HPDE6-E6E7 (cell line): ENCODE measurements around the gene CSGALNACT2.
"Not testable (repeated sequence)": the region's sequence is repeated elsewhere in the genome, so short reads cannot be mapped to it uniquely, and the experiment has no call there.

ENCODE experiments used
- DNase-seq: peaks from one replicate; pipeline ENCODE4 v3.0.0; 2011; ENCODE audit warnings: missing footprints; ENCODE audit errors: extremely low spot score

Gene CSGALNACT2

DNA sequence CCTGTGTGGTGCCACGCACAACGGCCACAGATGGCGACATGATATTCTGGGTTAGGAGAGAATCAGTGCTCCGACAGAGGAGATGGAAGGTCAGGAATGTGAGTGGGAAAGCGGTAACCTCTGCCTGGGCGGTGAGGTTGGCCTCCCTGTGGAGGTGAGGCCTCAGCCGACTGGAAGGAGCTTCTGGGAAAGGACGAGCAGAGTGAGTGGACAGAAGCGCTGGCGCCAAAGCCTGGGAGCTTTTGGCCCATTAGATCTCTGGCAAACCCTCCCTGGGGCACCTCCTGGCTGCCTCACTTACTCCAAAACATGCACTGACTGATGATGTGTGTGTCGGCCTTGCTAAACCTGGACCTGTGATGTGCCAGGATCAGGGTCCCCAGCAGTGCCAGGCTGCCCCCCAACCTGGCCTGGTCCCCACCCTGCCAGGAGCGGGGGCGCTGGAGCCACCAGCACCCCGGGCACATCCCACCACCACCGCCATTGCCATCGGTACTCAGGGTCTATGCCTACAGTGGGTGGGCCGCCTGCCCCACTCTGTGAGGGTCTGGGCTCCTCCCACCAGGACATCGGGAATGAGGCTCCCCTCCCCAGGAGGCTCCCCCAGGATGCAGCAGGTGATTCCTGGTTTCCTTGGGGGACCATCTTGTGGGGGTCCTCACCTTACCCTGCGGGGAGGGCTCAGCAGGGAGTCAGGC lies 77.7 kb downstream of the CSGALNACT2 start:
- no peak for DNase-seq

DNA sequence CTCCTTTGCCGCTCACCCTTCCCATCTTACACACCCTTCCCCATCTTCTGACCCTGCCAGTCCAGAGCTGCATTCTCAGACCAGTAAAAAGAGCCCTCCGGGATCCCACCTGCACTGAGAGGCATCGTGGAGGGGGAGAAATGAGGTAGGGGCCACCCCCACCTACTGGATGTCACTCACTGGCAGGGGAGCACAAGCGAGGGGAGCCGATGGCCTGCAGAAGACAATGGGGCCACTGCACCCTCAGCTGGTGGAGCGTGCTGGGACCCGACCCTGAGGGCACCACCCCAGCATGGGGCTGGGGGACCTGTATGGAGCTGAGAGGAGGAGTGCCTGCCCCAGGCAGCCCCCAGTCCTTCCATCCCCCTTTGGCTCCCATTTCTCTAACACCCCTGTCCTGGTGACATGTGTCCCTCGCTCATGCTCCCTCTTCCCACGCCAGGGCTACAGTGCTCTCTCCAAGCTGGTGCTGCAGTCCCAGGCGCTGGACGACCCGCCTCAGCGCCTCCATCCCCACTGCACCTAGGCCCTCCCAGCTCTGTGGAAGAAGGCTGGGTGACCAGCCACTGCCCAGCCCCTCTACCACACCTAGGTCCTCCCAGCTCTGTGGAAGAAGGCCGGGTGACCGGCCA lies 78.8 kb downstream of the CSGALNACT2 start:
- no peak for DNase-seq

DNA sequence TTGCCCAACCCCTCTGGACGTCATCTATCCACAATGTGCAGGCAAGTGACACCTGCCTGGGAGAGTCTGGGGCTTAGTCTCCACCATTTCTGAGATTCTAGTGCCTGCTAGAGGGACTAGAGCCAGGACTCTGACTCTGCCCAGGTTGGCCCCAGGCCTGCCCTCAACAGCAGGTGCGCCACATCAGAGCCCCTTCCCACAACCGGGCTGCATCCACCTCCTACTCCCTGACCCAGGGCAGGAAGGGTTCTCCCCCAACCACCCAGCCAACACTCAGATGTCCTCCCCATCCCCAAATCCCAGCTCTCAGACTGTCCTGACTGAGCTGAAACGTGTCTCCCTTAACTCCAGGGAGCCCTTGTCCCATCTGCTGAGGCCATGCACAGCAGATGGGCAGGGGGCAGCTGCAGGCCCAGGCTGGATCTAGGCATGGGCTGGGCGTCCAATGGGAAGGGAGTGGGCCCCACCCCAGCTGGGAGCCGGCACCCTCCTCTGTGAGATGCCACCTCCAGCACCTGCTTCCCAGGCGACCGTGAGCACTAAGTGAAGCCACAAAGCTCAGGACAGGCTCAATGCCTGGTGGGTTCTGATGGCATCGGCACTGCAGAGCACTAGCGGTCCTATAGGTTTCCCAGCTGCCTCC lies 79.4 kb downstream of the CSGALNACT2 start:
- no peak for DNase-seq

DNA sequence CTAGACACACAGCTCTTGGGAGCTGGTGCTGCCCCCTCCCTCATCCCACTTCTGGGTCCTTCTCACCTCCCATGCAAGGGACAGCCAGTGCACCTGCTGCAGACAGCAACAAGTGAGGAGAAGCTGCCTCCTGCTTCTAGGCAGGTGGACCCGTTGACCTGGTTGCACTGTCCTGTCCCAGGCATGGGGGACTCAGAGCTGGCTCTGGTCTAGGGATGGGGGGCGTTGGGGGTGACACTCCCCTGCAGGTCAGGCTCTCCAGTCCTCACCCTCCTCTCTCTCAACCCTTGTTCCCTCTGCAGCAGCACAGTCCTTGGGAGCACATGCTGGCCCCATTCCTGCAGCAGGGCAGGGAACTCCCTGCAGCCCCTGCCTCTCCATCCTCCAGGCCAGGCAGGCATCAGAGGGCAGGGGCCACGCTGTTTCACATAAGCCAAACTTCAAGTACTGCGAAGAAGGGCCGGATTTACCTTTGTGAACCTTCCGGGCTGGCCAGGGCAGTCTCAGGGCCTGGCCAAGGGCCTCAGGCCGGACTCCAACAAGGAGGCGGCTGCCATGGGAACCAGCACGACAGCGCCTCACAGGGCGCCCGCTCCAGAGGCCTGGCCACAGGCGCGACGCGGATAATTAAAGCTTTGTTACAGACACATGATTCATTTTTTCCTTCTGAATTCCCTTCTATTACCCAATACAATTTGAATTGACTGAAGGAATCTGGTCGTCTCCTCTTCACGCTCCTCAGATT lies 80.1 kb downstream of the CSGALNACT2 start:
- no peak for DNase-seq

DNA sequence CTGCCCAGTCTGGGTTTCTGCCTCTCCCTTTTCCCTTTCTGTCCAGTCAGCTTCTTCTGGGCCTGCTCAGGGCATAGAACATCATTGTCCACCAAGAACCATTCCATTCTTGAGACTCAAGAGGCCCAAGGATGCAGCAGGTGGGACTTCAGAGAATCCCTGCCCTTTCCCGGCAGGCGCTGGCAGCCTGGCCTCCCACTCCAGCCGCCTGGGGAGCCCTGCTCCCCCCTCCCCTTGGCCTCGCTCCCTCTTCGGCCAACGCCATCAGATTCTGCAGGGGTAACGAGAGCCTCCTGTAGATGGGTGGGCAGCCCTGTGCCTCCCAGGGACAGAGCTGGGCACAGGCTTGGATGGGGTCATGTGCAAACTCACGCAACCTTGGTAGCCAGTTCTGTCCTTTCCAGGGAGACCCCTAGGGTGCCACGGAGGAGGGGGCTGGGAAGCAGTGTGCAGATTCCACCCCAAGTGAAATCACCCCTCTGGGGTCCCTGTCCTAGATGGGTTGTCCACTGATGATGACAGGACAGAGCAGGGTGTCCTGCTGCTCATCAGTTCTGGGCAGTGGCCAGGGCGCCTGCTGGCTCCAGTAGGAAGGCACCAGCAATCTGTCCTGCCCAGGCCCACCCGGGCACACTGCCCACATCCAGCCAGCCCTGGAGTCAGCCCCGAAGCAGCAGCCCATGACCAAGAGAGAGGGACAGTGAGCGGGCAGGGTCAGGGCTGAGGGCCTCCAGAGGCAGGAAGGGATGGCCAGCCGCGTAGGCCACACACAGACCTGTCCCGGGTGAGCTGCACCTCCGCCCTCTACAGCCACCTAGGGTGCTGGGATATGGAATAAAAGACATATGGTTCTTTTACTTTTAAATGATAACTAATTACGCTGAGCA lies 80.9 kb downstream of the CSGALNACT2 start:
- DNase-seq: no peak

DNA sequence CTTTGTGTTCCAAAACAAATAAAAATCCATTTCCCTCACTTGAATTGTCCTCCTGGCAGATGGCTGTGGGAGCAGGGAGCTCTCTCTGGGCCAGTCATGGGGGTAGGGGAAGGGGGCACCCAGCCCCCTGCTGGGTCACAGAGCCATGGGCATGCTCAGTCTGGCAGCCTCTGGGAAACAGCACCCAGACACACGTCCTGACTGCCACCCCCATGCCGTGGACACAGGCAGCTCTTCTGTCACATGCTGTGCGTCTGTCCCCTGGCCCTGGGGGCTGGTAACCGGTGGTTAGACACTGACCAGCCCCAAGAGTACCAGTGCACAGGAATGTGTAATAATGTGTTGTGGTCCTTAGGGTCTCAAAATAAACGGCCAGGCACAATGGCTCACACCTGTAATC lies 81.6 kb downstream of the CSGALNACT2 start:
- no peak for DNase-seq

DNA sequence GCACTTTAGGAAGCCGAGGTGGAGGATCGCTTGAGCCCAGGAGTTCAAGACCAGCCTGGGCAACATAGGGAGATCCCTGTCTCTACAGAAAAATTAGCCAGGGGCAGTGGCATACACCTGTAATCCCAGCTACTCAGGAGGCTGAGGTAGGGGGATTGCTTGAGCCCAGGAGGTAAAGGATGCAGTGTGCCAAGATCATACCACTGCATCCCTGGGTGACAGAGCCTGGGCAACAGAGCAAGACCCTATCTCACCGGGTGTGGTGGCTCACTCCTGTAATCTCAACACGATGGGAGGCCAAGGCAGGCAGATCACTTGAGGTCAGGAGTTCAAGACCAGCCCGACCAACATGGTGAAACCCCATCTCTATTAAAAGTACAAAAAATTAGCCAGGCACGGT lies 82.0 kb downstream of the CSGALNACT2 start:
- not testable (repeated sequence) for DNase-seq

DNA sequence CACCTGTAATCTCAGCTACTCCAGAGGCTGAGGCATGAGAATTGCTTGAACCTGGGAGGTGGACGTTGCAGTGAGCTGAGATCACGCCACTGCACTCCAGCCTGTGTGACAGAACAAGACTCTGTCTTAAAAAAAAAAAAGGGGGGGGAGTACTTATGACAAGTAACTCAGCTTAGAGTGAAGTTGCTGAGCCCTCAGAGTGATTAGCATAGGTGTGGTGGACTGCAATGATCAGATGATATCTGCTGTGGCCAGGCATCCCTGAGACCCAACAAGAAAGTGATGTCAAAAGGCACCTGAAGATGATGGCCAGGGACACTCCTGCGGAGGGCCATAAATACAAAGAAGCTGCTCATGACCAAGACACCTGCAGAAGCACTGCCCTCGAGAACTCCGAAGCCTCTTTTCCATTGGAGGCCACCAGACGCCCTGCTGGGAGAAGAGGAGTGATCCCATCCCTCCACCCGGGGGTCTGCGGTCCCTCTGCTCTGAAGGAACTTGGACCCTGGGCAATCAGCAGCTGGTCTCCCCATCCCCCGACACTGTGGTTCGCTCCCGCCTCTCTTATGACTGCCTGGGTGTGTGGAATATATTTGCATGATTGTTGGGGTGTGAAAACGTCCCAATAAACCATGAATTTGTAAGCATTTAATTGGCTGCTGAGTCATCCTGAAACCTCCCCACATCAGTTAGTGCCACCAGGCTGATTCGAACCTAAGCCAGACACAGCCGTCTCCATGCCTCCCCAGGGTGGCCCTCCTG lies 82.6 kb downstream of the CSGALNACT2 start:
- DNase-seq: no peak

DNA sequence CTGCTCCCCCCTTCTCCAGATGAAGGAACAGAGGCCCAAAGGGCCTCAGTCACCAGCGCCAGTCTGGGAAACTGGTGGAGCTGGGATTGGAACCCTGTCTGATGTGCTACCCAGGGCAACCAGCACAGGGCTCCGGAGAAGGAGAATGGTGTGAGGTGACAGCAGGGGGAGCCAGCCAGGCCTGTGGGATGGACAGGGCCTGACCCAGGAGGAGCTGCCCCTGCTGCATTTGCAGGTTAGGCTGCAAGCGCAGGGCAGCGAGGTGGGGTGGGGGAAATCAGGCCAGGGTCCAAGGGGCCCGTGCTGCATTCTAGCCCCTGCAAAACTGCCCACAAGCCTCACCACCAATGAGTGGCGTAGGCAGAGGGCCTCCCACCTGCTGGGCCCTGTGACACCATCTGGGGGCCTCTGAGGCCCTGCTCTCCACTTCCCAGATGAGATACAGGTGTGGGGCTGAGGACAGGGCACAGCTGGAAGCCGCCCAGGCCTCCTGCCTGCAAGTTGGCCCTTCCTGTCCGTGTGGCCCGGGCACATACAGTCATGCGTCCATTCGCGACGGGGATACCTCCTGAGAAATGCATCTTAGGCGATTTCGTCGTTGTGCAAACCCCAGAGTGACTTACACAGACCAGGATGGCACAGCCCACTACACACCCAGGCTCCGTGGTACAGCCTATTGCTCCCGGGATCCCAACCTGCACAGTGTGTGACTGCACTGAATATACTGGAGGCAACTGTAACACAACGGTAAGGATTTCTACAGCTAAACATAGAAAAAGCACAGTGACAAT lies 83.4 kb downstream of the CSGALNACT2 start:
- no peak for DNase-seq

DNA sequence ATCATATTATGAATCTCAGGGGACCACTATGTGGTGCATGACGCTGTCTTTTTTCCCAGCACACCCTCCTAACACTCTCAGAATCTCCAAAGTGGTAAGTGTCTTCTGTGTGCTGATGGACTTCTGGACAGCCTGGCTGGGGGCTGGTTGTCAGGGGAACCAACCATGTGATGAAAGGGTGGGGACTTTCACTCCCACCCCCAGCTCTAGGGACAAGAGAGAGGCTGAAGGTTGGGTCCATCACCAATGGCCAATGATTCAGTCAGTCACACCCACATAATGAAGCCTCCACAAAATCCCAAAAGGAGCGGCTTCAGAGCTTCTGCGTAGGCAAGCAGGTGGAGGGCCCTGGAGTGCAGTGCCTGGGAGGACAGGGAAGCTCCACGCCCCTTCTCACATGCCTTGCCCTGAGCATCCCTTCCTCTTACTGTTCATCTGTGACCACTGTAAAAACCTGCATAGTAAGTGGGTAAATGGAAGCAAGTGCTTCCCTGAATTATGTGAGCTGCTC lies 84.0 kb downstream of the CSGALNACT2 start:
- DNase-seq: no peak

DNA sequence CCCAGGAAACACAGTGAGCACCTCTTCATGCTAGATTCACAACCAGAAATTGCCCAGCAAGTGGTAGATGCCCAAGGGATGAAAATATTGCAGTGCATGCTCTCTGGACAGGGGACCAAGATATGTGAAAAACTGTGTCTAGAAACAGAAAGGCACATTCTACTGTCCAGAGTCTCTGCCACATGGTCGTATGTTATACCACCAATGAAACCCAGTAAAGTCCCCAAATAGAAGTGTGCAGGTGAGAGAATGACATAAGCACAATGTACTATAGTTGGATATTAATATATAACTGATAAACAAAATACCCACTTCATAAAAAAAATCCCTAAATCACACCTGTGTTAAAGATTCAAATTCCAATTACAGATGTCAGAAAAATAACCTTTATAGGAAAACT lies 84.8 kb downstream of the CSGALNACT2 start:
- DNase-seq: no peak

DNA sequence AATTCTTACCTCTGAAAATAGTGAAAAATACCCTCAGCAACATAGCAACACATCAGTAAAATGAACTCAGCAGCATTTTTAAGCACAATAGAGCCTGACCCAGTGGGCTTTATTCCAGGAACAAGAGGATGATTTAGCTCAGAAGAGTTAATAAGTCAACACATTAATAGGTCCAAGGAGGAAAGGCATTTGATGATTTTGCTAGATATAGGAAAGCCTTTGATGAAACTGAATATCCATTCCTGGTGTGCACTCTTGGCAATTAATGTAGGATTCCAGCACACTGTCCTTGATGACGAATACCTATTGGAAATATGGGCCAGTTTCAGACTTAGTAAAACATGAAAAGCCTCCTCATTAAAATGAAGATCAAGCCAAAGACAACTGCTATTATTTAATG lies 86.1 kb downstream of the CSGALNACT2 start:
- no peak for DNase-seq

DNA sequence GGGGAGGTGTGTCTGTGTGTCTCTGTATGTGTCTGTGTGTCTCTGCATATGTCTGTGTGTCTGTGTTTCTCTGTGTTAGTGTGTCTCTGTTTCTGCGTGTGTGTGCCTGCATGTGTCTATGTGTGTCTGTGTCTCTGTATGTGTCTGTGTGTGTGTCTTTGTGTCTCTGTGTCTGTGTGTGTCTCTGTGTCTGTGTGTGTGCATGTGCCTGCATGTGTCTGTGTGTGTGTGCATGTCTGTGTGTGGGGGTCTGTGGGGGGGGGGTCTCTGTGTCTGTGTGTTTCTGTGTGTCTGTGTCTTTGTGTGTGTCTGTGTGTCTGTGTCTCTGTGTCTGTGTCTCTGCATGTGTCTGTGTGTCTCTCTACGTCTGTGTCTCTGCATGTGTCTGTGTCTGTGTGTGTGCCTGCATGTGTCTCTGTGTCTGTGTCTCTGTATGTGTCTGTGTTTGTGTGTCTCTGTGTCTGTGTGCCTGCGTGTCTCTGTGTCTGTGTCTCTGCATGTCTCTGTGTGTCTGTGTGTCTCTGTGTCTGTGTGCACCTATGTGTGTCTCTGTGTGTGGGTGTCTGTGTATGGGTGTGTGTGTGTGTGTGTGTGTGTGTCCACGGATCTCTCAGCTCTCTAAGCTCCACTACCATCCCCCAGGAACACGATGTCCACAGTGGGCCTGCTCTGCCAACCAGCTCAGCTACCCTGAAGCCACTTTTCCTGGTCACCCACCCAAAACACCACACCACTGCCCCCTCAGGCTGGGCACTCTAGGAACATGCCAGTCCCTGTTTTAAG lies 87.0 kb downstream of the CSGALNACT2 start:
- no peak for DNase-seq

DNA sequence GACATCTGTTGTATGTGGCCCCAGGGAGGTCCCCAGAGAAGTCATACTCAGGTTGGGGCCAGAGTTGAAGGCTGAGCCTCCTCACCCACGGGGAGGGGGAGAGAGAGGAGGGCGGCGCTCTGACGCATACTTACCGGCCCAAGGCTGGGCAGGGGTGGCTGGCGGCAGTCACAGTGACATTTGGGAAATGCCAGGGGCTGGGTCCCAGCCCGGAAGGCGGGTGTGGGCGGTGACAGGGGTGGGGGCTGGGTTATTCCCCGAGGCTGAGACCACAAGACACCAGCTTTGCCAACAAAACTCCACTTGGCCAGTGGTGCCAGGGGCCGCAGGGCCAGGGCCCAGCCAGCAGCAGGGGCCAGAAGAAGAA lies 87.5 kb downstream of the CSGALNACT2 start:
- DNase-seq: no peak

DNA sequence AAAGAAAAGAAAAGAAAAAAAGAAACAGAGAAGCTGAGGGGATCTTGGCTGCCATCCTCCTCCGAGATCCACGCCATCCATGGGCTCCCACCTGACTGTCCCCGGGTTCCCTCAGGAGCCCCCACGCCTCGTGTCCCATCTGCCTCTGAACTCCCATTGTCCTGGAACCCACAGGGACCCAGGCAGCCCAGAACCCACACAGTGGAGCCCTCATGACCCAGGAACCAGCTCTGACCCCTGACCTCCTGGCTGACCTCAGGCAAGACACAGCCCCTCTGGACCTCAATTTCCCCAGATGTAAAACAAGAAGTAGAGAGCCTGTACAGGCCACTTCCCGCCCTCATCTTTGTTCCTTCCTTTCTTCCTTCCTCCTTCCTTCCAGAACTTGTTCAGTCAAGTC lies 88.2 kb downstream of the CSGALNACT2 start:
- no peak for DNase-seq

DNA sequence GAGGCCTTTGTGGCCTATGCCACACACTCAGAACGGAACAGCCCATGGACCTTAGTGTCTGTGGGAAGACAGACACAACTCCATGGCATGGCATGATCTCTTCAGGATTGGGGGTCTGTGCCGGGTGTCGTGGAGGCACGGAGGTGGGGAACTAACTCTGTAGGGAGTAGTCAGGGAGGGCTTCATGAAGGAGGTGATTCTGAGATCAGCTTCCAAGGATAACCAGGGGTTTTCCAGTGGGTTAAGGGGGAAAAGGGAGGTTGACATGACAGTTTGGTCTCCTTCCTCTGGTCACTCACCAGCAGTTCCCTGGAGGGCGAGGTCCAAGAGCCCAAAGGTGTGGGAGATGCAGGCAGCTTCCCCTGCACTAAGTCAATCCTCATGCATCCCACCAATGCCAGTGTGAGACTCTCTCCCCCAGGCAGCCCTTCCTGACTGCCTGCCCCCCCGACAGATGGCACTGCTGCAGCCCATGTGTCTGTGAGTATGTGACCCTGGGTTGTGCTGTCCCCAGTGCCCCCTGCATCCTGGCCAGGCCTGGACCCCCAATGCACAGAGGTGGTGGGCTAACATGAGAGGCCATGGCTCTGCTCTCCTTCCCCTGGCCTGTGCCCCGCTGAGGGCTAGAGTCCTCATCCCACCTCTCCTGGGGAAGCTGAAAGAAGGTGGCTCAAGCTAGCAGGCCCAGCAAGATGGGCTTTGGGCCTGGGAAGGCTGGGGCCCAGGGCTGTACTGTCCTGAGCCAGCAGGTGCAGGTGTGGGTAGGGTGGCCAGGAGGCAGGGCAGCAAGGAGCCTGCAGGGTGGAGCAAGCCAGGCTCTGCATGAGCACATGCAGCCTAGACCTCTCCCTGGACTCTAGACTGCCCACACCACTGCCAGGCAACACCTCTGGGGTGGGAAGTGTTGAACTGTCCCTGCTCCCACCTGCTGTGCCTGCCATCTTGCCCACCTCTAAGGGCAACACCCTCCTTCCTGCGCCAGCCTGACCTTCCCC lies 88.9 kb downstream of the CSGALNACT2 start:
- DNase-seq: no peak

DNA sequence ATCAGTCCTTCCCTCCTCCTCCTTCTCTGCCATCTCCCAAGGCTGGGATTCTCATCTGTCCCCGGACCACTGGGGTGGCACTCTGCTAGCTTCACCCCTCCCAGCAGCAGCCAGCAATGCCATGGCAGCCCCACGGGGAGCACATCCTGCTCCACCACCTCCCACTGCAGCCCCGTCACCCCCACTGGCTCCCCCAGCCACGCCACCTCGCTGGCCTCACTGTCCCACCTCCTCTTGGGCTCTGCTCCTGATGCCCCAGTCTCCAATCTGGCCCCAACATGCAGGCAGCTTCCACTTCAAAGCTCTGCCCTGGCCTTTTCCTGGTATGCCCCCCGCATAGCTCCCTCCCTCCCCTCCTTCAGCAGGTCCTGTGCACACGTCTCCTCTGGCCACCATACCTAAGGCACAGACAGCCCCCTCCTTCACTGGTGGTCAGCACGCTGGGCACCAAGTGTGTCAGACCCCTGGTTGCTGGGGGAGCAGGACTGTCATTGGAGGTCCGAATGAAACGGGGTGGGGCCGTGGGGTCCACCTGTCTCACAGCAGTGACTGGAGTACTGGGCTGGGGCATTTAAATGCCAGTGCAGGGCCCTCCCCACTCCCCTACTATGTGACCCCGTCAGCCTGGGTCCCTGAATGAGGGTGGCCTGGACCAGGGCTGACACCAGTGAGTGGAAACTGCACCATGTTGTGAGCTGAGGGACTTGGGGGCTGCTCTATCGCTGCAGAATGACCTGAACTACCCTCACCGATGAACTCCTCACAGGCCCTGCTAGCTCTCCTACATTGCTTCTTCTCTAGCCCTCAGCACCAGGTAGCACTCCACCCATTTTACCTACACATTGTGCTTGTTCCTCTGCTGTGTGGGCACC lies 89.9 kb downstream of the CSGALNACT2 start:
- DNase-seq: no peak
